GM19025 (cell line): ENCODE measurements around the gene IFRD1.

Experiments
- ATAC-seq: cut with Tn5 transposase; IDR thresholded peaks from one replicate; pipeline ENCODE4 v1.9.1; 2021; ENCODE audit warnings: mild to moderate bottlenecking, low read depth, moderate library complexity; ENCODE audit not compliant: unreplicated experiment

IFRD1 gene

DNA sequence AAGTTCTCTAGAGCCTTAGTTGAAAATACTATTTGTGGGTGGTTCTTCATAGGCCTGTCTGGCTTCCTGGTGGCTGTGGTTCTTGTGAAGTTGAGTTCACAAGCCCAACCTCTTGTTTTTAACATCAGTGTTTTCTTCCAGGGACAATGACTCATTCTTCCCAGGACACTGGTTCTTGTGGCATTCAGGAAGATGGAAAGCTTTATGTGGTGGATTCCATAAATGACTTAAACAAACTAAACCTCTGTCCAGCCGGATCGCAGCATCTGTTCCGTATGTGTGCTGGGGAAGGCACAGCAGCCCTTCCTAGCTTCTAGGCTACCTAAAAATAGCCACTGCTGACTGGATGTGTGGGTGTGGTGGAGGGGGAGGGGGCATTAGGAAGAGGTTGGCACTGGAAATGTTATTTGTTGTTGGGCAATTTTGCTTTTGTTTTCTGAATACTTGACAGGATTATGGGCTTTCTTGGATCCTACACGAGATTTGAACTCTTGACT, 34.5 kb downstream of the IFRD1 start:
- no peak for ATAC-seq

DNA sequence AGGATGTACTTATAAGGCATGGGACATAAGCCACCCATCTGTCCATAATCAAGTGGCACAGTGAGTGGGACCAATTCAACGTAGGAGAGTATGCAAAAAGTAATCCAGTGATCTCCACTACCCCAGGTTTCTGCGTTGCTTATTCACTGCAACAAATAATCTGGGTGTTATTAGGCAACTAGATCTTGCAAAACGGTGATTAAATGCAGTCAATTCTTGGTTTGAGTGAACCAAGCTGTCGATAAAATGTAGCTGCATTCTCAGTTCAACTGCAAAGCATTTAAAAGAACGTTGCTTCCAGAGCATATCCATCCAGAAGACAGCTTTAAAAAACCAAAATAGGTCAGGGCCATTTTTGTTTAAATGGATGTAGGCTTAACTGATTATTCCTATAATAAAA, 35.5 kb downstream of the IFRD1 start:
- ATAC-seq = no peak

DNA sequence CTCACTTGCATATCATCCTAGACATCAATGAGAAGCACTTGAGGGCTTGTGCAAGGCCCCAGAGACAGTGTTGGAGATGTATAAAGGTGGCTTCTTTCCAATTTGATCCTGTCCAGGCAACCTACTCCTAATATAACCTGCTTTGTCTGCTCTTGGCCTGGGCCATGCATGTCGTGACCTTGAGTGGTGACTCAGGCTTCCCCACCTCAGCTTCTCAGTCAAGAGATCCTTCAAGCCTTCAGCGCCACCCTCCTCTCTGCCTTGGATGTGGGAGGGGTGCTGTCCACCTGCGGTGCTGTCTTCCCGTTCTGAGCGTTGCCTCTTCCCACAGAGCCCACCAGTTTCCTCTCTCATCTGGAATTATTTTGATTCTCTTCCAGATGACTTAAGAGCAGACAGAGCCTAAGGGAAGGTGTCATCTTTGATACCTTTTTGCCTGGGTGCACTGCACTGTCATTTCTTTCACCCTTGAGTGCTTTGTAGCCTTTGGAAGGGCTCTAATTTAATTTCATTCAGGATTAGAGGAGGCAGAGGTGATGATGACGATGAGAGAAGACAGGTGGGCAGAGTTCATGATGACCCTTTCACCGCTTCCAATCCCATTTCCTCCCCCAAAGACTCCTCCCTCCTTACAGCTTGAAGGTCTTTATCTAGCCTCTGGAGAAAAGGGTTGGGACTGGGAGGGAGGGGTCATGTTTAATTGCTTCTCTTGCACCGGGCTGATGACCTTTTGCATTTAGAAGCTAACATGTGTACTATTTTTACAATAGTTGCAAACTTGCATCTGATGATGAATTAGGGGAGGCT, 37.4 kb downstream of the IFRD1 start:
- ATAC-seq = no peak

DNA sequence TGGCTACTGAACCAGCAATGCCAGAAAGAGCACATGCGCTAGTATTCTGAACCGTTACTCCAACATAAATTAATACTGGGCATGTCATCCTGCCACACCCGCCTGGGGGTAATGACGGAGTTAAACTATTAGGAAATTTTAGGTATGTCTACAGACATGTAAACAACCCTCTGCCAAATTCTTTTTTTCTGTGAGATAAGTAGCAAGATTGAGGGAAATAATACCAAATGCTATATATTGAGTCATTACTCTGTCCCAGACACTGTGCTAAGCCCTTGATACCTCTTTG, 37.9 kb downstream of the IFRD1 start:
- no peak for ATAC-seq

DNA sequence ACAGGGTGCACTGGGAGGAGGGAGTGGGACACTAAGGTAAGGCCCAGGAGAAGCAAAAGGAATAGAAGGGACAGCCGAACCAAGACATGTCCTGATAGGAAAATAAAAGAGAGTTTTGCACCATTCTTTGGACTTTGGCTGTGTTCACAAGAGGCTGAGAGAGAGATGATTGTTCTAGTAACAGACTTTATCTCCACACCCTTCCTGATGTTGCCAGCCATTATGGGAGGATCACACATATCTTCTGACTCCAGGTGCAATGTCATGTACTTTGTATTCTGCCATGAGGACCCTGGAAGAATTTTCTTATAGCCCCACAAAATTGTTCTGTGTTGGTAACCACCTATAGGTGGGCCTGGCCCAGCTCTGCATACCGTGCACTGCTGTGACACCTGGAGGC, 41.9 kb downstream of the IFRD1 start:
- ATAC-seq = no peak

DNA sequence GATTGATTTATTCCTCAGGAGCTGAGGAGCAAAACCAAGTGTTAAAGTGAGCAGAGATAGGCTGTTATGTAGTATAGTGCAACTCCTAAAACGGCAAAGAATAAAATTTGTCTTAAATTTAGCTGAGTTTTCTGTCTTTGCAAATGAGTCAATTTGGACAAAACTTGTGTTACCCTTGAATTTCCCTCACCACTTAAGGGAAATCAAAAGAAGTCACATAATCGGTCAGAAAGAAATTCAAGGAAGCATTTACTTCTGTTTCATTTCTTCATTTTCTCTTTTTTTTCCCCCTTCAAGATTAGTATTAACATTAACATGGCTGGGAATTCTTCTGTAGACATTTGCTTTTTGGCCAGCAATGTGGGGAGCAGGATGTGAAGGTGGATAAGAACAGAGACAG, 44.4 kb downstream of the IFRD1 start:
- no peak for ATAC-seq

DNA sequence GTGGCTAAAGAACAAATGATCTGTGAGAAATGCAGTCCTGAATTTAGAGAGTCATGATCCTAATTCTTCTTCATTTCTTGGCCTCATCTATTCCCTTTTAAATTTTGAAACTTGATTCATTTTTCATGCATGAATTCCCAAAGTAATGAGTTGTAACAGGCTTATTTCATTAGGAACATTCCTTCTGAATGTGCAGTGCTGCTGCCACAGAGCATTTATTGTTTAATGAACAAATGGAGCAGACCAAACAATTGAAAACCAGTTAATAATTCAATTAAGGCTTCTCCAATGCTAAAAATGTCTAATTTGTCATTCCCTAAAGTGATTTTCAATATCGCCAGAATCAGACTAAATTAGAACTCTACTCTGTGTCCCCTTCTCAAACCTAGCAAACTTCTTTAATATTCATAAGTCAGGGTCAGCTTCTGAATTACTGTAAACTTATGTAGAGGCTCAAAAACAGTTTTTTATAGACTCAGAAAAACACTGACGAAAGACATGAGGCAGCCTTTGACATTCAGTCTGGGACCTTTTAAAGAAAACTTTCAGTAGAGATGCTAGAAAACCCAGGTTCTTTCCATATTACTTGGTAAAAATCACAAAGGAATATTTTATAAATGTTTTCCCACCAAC, 45.0 kb downstream of the IFRD1 start:
- no peak for ATAC-seq

DNA sequence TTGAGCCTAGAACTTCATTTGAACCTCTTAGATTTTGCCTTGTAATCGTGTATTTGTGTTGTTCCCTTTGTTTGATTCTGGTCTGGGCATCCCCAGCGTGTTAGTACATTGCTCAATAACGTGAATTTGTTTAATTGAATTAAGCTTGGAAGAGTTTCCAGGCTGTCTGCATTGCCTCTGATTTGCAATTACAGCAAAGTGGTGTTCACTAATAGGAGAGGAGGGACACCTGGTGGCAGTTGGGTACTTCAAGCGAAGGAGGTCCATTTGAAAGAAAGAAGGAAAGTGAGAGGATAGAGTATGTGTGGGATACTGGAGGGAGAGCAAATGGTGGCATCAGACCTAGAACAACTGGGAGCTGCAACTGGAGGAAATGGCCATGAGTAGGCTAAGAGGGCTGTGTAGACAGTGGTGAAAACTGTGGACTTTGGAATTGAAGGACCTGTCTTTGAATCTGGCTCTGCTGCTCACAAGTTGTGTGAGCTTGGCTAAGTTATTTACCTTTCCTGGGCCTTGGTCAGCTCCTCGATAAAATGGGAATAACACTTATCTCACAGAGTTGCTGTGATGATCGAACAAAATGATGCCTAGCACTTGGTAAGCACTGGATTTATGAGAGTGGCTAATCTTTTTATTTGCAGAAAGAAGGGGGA, 45.7 kb downstream of the IFRD1 start:
- ATAC-seq = peak; percentile 41

DNA sequence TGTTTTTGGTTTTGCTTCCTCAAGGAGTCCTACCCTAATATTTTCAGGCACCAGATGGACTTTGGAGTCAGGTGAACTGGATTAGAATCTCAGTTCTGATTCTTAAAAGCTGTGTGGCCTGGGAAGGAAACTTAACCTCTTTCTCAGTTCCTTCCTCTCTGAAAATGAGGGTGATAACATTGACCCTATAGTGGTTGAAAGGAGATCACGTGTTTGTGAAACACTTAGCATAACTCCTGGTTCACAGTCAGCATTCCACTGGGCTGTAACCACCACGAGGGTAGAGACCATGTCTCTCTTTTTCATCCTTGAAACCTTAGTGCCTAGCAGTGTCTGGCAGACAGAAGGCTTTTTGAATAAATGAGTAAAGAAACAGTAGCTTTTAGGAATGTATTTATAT, 47.2 kb downstream of the IFRD1 start:
- no peak for ATAC-seq

DNA sequence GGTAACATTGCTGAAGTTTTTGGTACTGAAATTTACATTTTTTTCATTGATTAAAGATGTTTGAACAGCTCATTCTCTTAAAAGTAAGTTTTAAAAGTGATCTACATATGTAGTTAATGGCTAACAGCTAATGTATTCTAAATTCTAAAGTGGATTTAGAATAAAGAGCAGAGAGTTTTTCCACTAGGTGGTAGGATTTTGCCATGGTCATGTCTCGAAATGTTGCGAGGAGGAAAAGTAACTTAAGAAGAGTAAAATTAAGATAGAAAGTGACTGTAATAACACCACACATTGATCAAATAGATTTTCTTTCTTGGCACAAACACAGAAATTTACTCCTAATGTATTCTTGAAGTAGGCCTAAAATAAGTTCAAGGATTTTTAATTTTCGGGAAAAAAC, 50.4 kb downstream of the IFRD1 start:
- ATAC-seq = no peak

DNA sequence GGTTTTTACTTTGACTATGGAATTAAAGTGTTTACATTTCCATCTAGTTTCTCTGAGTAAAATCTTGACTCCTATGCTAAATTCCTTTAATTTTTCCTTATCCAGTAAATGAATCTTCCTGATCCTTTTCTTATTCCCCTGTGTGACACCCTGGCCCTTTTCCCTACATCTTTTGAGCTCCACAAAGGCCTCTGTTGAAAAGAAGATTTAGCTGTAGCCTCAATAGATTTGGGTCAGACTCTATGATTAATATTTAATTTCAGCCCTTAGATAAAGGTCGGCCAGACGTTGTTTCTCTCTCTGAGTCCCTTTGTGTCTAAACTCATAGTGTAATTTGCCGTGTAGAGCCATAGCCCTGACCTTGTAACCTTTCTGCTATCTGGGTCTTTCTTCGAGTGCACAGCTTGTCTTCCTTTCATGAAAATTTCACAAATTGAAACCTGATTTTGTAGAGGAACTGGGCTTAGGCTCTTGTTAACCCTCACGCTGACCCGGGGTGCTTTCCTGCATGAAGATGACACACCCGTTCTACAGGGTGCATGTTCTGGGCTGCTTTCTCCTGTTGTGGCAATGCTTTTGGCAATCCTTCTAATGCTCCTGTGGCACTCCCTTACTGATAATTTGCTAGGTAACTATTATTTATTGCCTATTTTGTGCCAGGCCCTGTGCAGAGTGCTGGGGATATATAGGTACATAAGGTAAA, 51.7 kb downstream of the IFRD1 start:
- ATAC-seq = no peak

DNA sequence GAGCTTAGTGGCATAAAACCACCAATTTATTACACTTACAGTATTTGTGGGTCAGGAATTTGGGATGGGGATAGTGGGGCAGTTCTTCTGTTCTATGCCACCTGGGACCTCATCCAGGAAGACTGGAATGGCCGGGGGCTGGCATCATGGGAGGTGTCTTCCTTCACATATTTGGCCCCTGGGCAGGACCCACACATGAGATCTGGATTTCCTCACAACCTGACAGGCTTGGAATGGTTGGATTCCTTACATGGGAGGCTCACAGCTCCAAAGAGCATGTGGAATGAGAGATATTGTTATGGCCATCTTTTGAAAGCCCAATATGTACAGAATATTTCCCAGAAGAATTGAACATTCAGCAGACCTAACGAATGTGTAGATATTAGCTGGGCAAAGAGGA, 52.4 kb downstream of the IFRD1 start:
- no peak for ATAC-seq

DNA sequence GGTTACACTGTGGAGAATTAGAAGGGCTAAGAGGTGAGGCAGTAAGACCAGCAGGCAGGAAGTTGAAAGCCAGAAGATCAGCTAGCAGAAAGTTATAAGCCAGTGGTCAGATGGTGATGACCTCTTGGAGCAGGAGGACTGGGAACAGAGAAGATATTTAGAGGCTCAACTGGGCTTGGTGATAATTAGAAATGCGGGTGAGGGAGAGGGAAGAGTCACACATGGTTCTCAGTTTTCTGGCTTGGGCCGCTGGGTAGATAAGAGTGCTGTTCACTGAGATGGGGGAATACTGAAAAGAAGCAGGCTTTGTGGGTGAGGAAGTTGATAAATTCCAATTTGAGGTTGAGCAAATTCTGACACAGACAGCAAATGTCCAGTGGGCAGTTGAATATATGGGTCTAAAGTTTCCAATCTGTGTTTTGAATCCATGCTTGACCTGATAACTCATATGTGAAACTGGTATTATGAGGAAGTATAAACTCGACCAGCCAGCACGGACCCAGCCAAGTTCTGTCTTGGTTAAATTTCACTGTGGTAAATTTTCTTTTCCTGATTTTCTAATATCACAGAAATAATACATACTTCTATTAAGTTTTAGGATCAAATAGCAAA, 53.2 kb downstream of the IFRD1 start:
- no peak for ATAC-seq

DNA sequence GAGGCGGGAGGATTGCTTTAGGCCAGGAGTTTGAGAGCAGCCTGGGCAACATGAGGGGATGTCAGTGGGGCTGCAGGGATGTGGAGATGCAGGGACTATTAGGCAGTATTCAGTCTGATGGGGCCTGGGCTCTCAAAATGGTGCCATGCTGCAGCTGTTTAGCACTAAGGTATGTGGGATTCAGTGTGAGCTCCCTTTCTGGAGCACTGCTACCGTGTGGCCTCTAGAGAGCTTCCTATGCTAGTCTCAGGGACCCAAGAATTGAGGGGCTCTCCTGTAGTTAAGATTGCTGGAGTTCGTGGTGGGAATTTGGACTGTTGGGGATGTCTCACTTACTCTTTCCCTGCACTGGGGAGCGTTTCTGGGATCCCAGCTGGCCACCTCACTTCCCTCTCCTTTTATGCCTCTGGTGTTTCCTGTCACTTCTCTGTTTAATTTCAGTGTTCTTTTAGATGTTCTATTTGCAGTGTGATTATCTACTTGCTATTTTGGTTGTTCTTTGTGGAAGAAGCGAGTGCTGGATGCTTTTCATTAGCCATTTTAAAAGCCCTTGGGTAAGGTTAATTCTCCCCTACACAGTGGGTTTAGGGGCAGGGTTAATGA, 53.9 kb downstream of the IFRD1 start:
- no peak for ATAC-seq

DNA sequence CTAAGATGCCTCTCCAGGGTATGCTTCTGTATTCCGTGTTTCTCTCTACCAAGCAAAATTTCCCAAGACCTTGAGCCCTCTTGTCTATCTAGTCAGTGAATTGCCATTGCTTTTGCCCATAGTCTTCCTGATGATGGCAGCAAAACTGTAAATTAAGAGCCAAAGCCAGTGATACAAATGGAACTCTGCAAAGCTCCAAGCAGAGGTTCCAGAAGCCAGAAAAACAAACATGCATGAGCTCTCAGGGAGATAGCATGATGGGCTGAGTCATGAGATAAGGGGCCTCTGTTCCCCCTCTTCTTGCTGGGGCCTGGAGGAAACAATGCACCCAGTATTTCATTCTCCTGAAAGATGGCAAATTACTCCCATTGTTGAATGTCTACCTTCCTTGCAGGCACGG, 55.2 kb downstream of the IFRD1 start:
- ATAC-seq = no peak

DNA sequence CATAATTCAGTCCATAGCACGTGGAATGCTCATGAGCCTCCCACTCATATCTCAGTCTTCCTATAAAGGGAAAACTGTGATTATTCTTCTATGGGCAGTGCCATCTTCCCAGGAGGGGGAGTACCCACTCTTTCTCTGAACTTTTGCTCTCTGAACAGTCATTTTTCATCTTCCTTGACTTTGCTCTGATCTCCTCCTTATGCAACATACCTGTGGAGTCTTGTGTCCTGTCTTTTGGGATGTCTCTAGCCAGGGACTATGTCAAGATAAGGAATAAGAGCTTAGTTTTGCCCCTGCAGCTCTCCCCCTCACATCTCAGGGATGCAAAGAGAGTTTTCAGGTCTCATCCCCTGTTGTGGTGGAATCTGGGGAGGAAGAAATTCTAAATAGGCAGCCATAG, 58.1 kb downstream of the IFRD1 start:
- no peak for ATAC-seq

DNA sequence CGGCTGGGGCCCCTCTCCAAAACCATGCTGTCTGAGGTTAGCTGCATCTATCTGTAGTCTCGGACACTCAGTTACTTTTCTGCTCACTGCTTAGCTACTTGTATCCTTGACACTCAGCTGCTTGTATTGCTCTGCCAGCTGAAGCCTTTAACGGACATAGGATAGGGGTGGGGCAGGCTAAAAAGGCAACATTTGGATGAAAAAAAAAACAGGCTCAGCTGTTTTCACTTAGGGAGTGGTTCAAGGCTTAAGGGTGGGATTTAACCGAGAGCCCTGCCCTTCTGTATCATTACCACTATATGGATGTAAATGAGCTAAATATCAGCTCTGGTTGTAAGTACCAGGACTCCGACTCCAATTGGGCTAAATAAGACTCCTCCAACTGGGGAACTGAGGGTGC, 59.1 kb downstream of the IFRD1 start:
- no peak for ATAC-seq

DNA sequence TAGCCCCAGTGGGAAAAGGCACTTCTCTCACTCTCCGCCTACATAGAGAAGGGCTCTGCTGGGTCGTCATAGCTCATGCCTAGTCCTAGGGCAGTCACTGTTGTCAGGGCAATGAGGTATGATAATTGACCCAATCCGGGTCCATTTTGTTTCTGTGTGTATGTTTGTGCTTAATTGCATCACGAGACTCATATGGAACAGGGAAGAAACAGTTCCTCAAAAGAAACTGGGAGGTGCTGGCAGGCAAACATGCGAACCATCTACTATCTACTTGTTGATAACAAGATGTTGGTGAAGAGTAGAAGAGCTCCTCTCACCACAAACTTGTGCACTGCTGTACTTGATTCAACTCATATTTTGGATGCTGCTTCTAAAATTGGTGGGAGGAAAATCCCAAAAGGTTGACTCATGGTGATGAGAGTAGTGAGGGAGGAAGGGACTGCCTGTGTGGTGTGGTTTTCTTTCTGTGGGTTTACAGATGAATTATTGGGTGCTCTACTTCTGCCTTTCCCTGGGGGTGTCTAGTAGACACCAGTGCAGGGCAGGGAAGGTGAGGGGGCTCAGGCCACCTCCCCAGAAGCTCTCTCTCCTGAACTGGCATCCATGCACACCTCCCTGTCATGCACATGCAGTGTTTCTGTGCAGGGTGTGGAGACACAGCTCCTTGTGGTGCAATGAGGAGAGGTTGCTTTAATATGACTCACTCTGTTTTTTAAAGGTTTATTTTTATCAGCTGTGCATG, 59.9 kb downstream of the IFRD1 start:
- peak; percentile 57 for ATAC-seq

DNA sequence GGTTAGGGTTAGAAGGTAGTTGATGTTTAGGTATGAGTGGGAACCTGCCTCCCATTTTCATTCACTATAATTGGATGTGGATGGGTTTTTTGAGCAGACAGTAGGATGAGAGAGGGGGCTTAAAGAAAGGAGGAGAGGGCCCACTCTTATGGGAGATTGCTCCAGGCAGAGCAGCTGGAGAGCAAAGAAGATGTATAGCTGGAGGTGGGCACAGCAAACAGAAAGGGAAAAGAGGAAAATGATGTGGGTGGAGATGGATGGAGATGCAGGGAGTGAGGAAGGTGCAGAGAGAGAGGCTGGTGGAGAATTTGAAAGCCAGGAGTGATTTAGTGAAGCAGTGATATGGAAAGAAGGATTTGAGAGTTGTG, 60.5 kb downstream of the IFRD1 start:
- no peak for ATAC-seq
